ENCODE data around the gene MROH9. TPM values are rescaled to one million over a fixed set of nuclear protein-coding genes. Genes with fewer than 3 reads are reported as not detected.

The MROH9 gene
- total and polyA plus RNA-seq, 8 donors = not detected

DNA sequence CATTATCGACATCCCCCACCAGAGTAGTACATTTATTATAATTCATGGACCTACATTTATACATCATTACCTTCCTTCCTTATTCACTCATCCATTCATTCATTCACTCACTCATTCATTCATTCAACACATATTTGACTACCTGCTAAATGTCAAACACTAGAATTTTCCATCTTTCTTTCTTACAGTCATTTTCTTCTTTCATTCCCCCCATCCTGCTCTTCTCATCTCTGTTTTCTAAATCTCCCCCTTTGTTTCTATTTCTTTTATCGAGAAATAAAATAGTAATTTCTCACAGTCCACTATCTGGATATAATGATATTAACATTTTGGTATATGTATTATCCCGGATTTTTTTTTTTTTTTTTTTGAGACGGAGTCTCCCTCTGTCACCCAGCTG is 127.6 kb downstream of the MROH9 start:
- no peaks in the 10 kb centered on the region for H3K36me3 ChIP-seq
- H3K9me3 ChIP-seq = no peaks in the 10 kb centered on the region
- 85 to 96% (median 86%) methylated on average over 4 of the region's 4 CpGs for WGBS, 5 donors
- H3K27me3 ChIP-seq = no peaks in the 10 kb centered on the region
- no peak overlapping the region for H3K4me3 ChIP-seq
- no peak for TF ChIP-seq POLR2A (IDR thresholded peaks at IDR 0.05)
- TF ChIP-seq EP300 (IDR thresholded peaks at IDR 0.05) = no peak
- TF ChIP-seq, protein P1, sequence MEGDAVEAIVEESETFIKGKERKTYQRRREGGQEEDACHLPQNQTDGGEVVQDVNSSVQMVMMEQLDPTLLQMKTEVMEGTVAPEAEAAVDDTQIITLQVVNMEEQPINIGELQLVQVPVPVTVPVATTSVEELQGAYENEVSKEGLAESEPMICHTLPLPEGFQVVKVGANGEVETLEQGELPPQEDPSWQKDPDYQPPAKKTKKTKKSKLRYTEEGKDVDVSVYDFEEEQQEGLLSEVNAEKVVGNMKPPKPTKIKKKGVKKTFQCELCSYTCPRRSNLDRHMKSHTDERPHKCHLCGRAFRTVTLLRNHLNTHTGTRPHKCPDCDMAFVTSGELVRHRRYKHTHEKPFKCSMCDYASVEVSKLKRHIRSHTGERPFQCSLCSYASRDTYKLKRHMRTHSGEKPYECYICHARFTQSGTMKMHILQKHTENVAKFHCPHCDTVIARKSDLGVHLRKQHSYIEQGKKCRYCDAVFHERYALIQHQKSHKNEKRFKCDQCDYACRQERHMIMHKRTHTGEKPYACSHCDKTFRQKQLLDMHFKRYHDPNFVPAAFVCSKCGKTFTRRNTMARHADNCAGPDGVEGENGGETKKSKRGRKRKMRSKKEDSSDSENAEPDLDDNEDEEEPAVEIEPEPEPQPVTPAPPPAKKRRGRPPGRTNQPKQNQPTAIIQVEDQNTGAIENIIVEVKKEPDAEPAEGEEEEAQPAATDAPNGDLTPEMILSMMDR (IDR thresholded peaks at IDR 0.05) = no peak
- no peak for TF ChIP-seq POLR2AphosphoS5 (IDR thresholded peaks at IDR 0.05)
- no peak for DNase-seq
- intact Hi-C loops (cut with DNase I; ENCODE audit: low total_unique reads) = no loop called here
- no peak overlapping the region for H3K27ac ChIP-seq
- no peaks in the 10 kb centered on the region for H3K4me1 ChIP-seq

DNA sequence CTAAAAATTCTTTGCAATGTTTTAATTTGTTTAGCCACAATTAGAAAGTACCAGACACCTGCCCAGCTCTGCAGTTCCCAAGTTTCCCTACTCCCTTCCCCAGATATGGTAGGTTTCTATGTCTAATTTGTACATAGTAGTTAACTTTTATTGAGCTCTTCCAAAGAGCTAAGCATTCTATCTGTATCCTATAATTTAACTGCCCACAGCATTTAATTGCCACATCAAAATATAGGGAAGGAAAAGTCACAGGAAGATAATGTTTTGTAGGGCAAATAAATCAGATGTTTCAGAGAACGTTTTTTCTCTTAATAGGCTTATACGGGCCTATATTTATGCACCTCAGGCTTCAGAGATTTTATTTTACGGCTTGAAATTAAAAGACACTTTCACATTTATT is 139.7 kb downstream of the MROH9 start:
- Histone ChIP-seq H3K27ac (no peak overlapping the region), H3K4me1 (no peaks in the 10 kb centered on the region), H3K9me3 (no peaks in the 10 kb centered on the region), H3K27me3 (no peaks in the 10 kb centered on the region), H3K36me3 (no peaks in the 10 kb centered on the region), H3K4me3 (no peak overlapping the region)
- intact Hi-C loops (cut with DNase I; ENCODE audit: low total_unique reads) = no loop called here
- TF ChIP-seq POLR2AphosphoS5 (IDR thresholded peaks at IDR 0.05) = no peak
- no peak for TF ChIP-seq EP300 (IDR thresholded peaks at IDR 0.05)
- TF ChIP-seq POLR2A (IDR thresholded peaks at IDR 0.05) = no peak
- TF ChIP-seq, protein P1 (IDR thresholded peaks at IDR 0.05) = no peak
- no peak for DNase-seq
- WGBS, 5 donors = 65 to 83% (median 81%) methylated on average over 3 of the region's 3 CpGs

DNA sequence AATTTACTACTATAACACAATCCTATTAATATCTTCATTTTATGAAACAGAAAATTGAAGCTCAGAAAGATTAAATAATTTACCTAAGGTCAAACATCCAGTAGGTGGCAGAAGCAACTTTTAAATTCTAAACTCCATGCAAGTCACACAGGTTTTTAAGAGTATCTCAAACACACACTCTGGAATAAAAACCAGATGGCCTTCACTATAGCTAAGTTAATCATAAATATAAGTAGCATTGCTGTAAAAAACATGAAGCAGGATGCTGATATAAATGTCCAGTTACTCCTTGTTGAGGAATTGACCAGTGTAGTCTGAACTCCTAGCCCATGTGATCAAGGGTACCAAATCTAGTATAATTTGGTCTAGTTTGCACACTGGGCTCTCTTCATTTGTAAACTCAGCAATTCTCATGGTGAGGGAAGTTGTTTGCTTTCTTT is 146.0 kb downstream of the MROH9 start:
- H3K36me3 ChIP-seq = no peaks in the 10 kb centered on the region
- TF ChIP-seq, protein P1 (IDR thresholded peaks at IDR 0.05) = peak in 5 of 7 experiments; percentile 25 to 61 (median 31)
- no peak for TF ChIP-seq POLR2AphosphoS5 (IDR thresholded peaks at IDR 0.05)
- H3K27ac ChIP-seq = peak overlapping the region in 4 of 5 donors; percentile 28 to 69 (median 60)
- H3K9me3 ChIP-seq = no peaks in the 10 kb centered on the region
- H3K4me1 ChIP-seq = peaks cover 0 to 20% (median 11%) of the 10 kb centered on the region in 4 donors
- DNase-seq = peak in 1 of 2 donors; percentile 74
- no peaks in the 10 kb centered on the region for H3K27me3 ChIP-seq
- intact Hi-C loops (cut with DNase I; ENCODE audit: low total_unique reads) = loop anchor here (5.0 kb wide), 1 partner anchor 151 kb away; no protein-coding TSS in a partner anchor
- H3K4me3 ChIP-seq = peak overlapping the region in 1 of 4 donors; percentile 17

DNA sequence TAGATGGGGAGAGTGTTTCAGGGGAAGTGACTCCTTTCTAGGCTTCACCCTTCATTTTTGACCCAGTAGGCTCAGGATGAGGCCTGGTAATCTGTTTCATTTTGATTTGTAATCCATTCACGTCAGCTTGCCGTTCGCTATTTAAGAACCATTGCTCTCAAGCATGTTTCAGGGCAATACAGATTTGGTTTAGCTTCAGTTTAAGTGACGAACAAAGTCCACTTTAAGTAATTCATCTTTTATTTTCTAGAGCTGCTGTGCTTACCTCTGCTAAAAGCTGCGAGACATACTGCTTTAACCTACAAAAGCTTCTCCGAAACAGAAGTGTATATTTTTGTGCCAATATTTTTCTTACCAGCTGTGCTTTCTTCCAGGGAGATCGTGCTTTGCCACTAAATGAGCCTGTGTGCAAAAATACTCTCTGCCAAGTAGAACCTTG is 146.4 kb downstream of the MROH9 start:
- intact Hi-C loops (cut with DNase I; ENCODE audit: low total_unique reads) = loop anchor here (5.0 kb wide), 1 partner anchor 151 kb away; no protein-coding TSS in a partner anchor
- Histone ChIP-seq H3K27me3 (no peaks in the 10 kb centered on the region), H3K9me3 (no peaks in the 10 kb centered on the region), H3K4me1 (peaks cover 0 to 20% (median 11%) of the 10 kb centered on the region in 4 donors), H3K27ac (peak overlapping the region in 4 of 5 donors; percentile 28 to 69 (median 60)), H3K4me3 (peak overlapping the region in 1 of 4 donors; percentile 17), H3K36me3 (no peaks in the 10 kb centered on the region)
- 59 to 73% (median 66%) methylated on average over 7 of the region's 7 CpGs for WGBS, 5 donors
- no peak for DNase-seq
- TF ChIP-seq POLR2A (IDR thresholded peaks at IDR 0.05) (no peak), POLR2AphosphoS5 (IDR thresholded peaks at IDR 0.05) (no peak), EP300 (IDR thresholded peaks at IDR 0.05) (no peak)
- TF ChIP-seq, protein P1 (IDR thresholded peaks at IDR 0.05) = no peak

Measured in stomach (tissue), 9 donors.